ENCODE measurements around the gene CELF2.

DNA sequence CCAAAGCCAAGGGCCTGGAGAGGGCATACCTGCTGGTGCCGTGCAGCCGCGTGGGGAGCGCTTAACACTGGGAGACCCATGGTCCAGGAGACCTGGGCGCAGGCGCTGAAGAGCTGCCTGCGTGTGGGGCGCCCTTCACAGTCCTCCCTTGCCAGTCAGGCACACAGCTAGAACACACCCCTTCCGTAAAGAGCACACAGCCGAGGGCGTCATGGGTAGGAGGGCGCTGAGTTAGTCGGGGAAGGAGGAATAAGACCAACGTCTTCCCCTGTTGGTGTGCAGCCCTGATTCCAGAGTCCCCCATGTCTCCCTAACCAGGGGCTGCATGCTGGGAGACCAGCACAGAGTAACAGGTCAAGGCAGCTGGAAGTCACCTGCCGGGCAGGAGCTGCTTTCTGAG is 319.8 kb downstream of the CELF2 start:
- TF ChIP-seq, protein P1, sequence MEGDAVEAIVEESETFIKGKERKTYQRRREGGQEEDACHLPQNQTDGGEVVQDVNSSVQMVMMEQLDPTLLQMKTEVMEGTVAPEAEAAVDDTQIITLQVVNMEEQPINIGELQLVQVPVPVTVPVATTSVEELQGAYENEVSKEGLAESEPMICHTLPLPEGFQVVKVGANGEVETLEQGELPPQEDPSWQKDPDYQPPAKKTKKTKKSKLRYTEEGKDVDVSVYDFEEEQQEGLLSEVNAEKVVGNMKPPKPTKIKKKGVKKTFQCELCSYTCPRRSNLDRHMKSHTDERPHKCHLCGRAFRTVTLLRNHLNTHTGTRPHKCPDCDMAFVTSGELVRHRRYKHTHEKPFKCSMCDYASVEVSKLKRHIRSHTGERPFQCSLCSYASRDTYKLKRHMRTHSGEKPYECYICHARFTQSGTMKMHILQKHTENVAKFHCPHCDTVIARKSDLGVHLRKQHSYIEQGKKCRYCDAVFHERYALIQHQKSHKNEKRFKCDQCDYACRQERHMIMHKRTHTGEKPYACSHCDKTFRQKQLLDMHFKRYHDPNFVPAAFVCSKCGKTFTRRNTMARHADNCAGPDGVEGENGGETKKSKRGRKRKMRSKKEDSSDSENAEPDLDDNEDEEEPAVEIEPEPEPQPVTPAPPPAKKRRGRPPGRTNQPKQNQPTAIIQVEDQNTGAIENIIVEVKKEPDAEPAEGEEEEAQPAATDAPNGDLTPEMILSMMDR (IDR thresholded peaks at IDR 0.05), result no peak
- TF ChIP-seq POLR2A (IDR thresholded peaks at IDR 0.05) (no peak), POLR2AphosphoS5 (IDR thresholded peaks at IDR 0.05) (no peak)

All from suprapubic skin (tissue), 4 donors.